GM12801 (cell line): ENCODE data around the gene TNFAIP8L2.

Source experiments
- TF ChIP-seq, protein P1 (sequence below): IDR thresholded peaks from one replicate; pipeline ENCODE4 v1.5.1; 2011; ENCODE audit warnings: control low read depth; ENCODE audit not compliant: insufficient read length; ENCODE audit errors: extremely low read depth

TNFAIP8L2 gene

DNA sequence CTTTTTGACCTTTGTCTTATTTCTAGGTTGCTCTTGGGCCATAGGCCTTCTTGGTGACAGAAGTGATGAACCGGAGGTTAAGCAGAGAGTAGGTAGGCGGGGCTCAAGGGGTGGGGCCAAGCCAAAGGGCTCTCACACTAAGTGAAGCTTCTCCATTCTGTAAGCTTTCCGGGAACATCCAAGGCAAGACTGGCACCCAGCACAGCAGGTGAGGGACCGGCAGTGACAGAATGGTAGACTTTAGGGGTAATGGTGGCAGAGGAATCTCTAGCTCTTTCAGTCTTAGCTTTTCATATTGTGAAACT is at the start of gene TNFAIP8L2:
Gene TNFAIP8L2 (plus strand): TSS at position 135 of the 305 bp plus-strand sequence. CDS start 2,049 bp downstream, outside the sequence.
- TF ChIP-seq, protein P1, sequence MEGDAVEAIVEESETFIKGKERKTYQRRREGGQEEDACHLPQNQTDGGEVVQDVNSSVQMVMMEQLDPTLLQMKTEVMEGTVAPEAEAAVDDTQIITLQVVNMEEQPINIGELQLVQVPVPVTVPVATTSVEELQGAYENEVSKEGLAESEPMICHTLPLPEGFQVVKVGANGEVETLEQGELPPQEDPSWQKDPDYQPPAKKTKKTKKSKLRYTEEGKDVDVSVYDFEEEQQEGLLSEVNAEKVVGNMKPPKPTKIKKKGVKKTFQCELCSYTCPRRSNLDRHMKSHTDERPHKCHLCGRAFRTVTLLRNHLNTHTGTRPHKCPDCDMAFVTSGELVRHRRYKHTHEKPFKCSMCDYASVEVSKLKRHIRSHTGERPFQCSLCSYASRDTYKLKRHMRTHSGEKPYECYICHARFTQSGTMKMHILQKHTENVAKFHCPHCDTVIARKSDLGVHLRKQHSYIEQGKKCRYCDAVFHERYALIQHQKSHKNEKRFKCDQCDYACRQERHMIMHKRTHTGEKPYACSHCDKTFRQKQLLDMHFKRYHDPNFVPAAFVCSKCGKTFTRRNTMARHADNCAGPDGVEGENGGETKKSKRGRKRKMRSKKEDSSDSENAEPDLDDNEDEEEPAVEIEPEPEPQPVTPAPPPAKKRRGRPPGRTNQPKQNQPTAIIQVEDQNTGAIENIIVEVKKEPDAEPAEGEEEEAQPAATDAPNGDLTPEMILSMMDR, result no peak

- TF ChIP-seq, protein P1, result no peak
These were observed 49.6 kb upstream of the TNFAIP8L2 start for GRCh38 chr1:151106894-151107293.

DNA sequence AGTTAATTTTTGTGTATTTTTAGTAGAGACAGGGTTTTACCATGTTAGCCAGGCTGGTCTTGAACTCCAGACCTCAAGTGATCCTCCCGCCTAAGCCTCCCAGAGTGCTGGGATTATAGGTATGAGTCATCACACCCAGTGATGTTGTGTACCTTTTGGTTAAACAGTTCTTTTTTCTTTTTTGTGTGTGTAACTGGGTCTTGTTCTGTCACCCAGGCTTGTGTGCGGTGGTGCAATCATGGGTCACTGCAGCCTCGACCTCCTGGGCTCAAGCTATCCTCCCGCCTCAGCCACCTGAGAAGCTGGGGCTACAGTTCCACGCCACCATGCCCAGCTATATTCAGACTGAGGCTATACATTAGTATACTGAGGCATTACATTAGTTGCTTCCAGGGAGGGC is 48.1 kb upstream of the TNFAIP8L2 start:
- TF ChIP-seq, protein P1, result no peak

- TF ChIP-seq, protein P1, result no peak
These were observed 42.6 kb upstream of the TNFAIP8L2 start for GRCh38 chr1:151113877-151114276.

DNA sequence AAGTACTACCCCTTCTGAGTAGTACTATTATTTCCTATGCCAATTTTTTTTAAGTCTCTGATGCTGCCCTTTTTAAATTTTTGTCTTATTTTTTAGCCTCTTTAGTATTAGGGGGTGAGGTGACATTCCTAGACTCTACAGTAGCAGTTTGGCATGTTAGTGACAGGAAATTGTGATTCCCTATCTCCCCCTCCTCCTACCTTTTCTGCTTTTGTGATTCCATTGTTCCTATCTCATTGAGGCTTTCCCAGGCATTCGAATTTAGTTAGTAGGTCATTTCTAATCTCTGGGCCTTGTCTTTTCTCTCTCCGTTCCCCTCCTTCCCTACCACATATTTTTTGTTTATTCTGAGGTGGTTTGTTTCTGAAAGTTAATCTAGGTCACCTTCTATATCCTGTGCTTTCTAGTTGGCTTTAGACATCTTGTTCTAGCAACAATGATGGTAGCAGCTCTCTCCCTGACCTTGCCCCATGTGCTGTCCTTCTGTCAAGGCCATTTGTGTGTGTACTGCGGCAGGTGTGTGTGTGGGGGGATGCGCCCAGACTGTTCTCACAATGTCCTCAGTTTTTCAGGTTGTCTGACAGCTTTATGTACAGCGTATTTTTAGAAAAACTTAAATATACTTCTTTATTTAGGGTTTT is 31.6 kb upstream of the TNFAIP8L2 start:
- TF ChIP-seq, protein P1, result no peak

DNA sequence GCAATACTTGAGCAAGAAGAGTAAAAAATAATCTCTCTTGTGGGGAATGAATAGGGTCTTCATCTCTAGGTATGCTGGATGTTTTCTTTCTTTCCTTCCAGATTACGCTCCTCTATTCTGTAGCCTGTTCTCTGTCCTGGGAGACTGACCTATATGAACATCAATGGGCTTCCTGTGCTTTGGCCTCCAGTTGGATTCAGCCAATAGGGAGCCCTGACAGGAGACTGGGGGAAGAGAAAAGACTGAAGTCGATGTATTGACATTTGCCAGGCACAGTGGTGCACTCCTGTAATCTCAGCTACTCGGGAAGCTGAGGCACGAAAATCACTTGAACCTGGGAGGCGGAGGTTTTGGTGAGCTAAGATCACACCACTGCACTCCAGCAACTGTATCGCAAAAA is 27.6 kb upstream of the TNFAIP8L2 start:
- TF ChIP-seq, protein P1, result no peak

DNA sequence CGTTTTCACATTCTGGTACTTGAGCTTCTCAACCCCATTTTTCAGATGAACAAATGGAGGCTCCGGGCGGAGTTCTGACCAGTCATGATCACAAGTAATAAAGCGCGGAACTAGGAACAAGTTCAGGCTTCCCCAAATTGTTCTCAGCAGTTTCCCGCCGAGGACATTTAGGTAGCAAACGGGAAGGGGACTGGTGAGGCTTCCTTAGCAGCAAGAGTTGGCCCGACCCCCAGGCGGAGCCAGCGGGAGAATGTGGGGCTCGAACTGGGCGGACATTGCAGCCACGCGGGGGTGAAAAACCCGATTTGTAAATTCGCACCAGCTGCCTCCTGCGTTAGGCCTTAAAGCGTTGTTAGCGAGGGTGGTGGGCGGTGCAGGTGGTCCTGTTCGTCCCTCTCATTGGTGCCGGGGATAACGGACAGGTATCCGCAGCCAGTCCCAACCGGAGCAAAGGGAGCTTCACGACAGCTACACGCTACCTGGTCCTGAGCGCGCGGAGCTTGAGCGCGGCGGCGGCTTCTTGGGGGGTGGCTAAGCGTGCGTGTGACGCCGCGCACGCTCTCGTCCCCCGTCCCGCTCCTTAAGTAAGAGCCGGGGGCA is 25.4 kb upstream of the TNFAIP8L2 start:
- TF ChIP-seq, protein P1, result no peak
